ENCODE results near the gene SERPINB6. TPM values are rescaled to one million over a fixed set of nuclear protein-coding genes. Genes with fewer than 3 reads are reported as not detected.
"Not testable (repeated sequence)": the region's sequence is repeated elsewhere in the genome, so short reads cannot be mapped to it uniquely, and the experiment has no call there.

Gene SERPINB6
- total RNA-seq, 1 experiment from 2014 or later = 52.6 TPM

- peak; percentile 62 for DNase-seq (ENCODE audit: low read depth)
These were observed 28.5 kb upstream of the SERPINB6 start, which contains the start of gene NQO2 for GRCh38 chr6:2999618-3000557. Gene NQO2, plus strand, starts transcription at chr6:2999894. Its CDS starts 6,659 bp downstream, at chr6:3006553.

DNA sequence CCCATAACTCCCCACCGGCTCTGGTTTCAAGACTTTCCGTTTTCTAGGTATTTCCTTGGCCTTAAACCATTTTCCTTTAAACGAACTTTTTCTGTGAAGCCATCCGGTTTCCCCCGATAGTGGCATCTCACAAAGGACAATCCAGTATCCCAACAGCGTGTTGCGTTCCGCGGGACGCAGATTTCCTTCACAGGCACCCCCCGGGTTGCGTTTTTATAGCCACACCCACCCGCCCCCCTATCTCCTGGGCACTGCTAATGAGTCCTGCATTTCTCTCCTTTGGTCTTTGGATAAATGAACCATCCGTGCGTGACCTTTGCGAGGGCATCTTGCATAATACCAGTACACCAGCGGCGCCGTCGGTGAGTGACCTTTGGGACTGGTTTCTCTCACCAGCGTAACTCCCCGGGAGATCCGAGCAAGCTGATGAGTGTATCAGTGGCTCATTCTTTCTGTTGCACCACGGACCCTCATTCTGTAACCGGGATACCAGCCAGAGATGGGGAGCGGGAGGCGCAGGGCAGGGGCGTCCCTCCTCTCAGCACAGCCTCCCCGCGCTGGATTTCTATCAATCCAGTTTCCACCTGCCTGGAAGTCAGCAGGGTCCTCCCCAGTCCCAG lies 27.7 kb upstream of the SERPINB6 start:
- DNase-seq (ENCODE audit: low read depth) = peak; percentile 75

- DNase-seq (ENCODE audit: low read depth) = not testable (repeated sequence)
These were observed 27.1 kb upstream of the SERPINB6 start for GRCh38 chr6:2998249-2998997.

DNA sequence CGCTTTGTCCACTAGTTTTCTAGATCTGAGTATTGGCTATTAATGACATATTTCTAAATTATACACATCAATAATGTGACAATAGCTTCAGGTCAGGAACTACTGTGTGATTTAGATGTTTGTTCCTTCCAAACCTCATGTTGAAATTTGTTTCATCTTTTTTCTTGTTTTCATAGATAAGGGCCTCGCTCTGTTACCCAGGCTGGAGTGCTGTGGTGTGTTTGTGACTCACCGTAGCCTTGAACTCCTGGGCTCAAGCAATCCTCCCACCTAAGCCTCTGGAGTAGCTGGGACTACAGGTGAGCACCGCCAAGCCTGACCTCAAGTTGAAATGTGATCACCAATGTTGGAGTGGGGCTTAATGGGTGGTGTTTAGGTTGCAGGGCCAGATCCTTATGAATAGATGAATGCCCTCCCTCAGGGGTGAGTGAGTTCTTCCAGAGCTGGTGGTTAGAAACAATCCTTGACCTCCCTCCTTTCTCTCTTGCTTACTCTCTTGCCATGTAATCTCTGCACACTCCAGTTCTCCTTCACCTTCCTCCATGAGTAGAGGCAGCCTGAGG lies 22.5 kb upstream of the SERPINB6 start:
- no peak for DNase-seq (ENCODE audit: low read depth)

DNA sequence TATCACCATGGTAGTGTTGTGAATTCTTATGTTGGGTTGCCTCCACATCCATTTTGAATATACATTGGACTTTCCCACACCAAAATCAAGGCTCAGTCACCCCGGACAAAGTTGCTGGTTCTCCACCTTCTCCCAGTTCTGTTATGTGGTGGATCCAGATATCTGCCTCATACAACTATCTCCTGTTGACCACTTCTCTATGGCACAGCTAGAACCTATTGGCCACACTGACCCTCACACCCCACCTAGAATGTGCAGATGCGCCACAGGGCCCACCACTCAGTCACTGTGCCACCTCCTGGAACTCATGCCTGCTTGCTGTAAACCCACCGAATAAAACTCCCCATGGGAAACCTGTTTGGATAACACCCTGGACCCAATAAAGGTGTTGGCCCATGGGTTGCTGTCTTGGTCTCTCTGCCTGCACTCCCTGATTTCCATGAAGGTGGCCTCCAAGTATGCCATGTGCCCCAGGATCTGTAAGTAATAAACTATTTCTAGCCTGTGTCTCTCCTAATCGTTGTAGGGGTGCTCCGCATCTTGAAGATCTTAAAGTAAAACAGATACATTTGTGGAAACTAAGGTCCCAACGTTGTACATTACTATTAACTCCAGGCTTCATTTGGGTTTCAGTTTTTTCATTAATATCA lies 21.1 kb upstream of the SERPINB6 start:
- no peak for DNase-seq (ENCODE audit: low read depth)

DNA sequence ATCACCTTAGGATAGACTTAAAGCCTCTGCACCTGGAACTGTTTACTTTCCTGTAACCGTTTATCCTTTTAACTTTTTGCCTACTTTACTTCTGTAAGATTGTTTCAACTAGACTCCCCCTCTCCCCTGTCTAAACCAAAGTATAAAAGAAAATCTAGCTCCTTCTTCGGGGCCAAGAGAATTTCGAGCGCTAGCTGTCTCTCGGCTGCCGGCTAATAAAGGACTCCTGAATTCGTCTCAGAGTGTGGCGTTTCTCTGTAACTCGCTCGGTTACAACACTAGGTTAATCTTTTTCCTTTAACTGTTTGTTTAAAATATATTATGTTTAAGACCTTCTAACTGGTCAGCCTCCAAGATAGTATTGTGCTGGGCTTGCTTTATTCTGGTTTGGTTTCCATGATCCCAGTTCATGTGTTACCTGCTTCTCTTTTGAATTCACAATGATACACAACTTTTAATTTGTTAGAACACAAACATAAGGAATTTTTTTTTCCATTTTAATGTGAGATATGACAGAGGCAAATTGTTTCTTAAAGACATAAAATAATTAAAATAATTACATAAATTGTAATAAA lies 19.7 kb upstream of the SERPINB6 start:
- DNase-seq (ENCODE audit: low read depth) = no peak

GRCh38 chr6:2990248-2990931 lies 19.0 kb upstream of the SERPINB6 start:
- DNase-seq (ENCODE audit: low read depth) = no peak

GRCh38 chr6:2989332-2990247 lies 18.2 kb upstream of the SERPINB6 start:
- peak; percentile 91 for DNase-seq (ENCODE audit: low read depth)

DNA sequence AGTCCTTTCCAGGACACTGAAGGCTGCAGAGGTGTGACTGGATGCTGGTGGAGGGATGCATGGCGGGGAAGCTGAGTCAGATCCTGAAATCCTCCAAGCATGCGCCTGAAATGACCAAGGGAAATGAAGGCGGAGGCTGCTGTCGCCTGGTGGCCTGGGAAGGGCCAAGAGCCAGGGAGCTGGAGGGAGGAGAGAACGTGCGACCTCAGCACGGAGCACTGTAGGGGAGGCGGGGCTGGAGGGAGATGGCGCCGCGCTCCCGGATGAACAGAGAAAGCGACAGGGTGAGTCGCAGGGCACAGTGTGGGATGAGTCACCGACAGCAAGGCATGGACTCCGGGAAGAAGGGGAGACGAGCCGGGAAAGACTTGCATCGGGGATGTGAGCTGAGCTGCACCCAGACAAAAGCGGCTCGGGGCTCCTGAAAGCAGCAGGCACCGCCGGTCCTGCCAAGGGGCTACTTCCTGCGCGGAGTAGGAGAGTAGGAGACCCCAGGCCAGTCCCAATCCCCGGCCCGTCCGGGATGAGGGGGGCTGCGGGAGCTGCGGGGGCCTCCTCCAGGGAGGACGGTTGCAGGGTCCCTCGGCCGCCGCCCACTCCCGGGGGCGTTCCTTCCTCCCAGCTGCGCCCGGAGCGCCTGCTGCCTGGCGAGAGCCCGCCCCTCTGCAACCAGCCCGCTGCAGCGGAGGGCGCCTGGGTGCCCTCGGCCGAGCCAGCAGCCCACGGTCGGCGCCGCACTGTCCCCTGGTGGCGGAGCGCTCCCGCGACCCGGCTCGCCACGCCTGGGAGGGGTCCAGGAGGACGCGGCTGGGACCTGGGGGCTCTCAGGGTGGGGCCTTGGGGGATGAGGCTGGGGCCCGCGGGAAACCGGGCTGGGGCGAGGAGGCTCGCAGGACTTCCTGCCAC lies 17.3 kb upstream of the SERPINB6 start:
- peak; percentile 98 for DNase-seq (ENCODE audit: low read depth)

DNA sequence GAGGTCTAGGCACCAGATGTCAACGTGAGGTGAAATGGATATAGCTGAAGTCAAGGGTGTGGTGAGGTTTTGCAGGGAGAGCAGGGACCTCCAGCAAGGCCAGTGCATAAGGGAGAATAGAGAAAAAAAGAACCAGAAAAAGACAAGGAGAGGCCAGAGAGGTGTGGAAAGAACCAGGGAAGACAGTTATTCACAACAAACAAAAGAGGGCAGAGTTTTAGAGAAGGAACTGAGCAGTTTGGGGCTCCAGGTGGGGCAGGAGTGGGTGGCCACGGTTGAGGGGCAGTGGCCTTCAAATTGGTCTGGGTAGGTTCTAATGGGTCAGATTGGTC lies 16.7 kb upstream of the SERPINB6 start:
- no peak for DNase-seq (ENCODE audit: low read depth)

DNA sequence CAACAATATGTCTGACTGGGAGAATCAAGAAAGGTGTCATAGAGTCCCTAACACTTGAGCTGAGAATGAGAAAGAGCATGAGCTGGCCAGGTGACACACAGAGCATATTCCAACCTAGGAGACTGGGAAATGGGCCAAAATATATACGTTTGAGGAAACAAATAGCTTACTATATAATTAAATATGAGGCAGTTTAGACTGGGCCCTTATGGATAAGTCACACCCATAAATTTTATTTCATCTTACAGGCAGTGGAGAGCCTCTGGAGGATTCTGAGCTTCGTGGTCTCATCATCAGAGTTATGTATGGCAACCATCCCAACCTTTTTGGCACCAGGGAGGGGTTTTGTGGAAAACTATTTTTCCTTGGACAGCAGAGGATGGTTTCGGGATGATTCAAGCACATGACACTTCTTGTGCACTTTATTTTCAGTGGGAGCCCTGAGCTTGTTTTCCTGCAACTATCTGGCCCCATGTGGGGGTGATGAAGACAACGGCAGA lies 15.4 kb upstream of the SERPINB6 start:
- peak; percentile 65 for DNase-seq (ENCODE audit: low read depth)

DNA sequence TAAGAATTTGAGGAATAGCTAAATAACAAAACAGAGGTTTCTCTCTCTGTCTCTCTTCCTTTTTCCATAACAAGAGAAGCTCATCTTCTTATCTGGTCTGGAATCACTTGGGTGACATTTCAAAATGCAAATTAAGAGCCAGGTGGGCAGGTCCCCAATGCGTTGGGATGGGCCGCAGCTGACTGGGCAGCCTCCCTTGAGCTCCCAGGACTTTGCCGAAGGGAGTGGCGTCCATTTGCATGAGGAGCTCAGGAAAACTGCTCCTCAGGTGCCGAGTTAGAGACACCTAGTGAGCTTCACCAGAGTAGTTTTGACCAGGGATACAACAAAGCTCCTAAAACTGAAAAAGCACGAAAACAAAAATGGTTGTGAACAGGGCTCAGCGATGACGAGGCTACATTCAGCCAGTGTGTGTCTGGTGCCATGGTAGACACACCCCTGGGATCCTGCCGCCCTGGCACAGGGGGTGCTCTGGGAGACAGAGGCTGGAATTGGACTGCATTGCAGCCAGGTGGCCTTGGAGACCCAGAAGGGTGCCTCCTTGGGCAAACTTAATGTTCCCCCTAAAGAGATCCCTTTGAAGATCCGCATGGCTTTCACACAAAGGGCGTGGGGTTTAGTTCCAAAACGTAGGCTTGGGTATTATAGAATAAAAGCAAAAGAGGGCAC lies 13.5 kb upstream of the SERPINB6 start:
- DNase-seq (ENCODE audit: low read depth) = no peak

GRCh38 chr6:2982426-2983117 lies 11.2 kb upstream of the SERPINB6 start:
- no peak for DNase-seq (ENCODE audit: low read depth)

- DNase-seq (ENCODE audit: low read depth) = no peak
These were observed 9.1 kb upstream of the SERPINB6 start for GRCh38 chr6:2980465-2980855.

- DNase-seq (ENCODE audit: low read depth) = no peak
These were observed 8.6 kb upstream of the SERPINB6 start for GRCh38 chr6:2979819-2980464.

DNA sequence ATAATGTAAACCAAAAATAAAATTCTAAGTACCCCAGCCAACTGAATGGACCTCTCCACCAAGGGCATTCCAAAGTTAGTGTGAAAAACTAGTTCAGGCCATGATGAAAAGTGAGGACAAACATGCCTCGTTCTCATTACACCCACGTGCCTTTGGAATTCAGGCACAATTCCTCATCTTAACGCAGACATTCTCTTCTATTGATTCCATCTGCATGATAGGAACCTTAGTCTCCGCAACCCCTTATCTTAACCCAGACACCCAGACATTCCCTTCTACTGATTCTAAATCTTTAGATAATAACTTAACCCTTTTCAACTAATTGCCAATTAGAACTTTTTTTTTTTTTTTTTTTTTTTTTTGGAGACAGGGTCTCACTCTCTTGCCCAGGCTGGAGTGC lies 7.6 kb upstream of the SERPINB6 start:
- no peak for DNase-seq (ENCODE audit: low read depth)

Data from HT1080 (cell line).